Tibial nerve (tissue), 4 donors: ENCODE data around the gene STAT5A. TPM values are rescaled to one million over a fixed set of nuclear protein-coding genes. Genes with fewer than 3 reads are reported as not detected.

Source experiments
- DNase-seq, 2 donors: peaks; one replicate each; pipeline ENCODE4 v3.0.0-alpha.2; 2019; ENCODE audit warnings: low spot score in 2 of 2
- H3K27ac ChIP-seq, 4 donors: fragments of 200-600 bp; sonication (generic) in 3 of 4; one replicate each; pipeline ENCODE4 v1.5.1; 2017 to 2019; ENCODE audit warnings: mild to moderate bottlenecking in 1 of 4
- H3K27me3 ChIP-seq, 2 donors: fragments of 200-600 bp; sonication (generic) in 1 of 2; one replicate each; pipeline versions ENCODE4 v1.5.1 to v1.6.0; 2017 to 2019
- H3K36me3 ChIP-seq, 3 donors: fragments of 200-600 bp; sonication (generic); one replicate each; pipeline ENCODE4 v1.5.1; 2018 to 2019
- H3K4me1 ChIP-seq, 4 donors: fragments of 200-600 bp; sonication (generic) in 3 of 4; one replicate each; pipeline ENCODE4 v1.5.1; 2017 to 2019
- H3K4me3 ChIP-seq, 4 donors: fragments of 200-600 bp; sonication (generic) in 3 of 4; one replicate each; pipeline ENCODE4 v1.5.1; 2017 to 2019; ENCODE audit warnings: mild to moderate bottlenecking in 1 of 4, moderate library complexity in 1 of 4
- H3K9me3 ChIP-seq, 4 donors: fragments of 200-600 bp; sonication (generic) in 3 of 4; one replicate each; pipeline ENCODE4 v1.5.1; 2017 to 2019
- CTCF ChIP-seq, 5 experiments: fragments of 200-600 bp in 3 of 5; fragments of 450-650 bp in 2 of 5; sonication (generic) in 3 of 5; IDR thresholded peaks; one replicate each; pipeline ENCODE4 v1.5.1; 2016 to 2019; ENCODE audit warnings: antibody characterized with exemption in 5 of 5, mild to moderate bottlenecking in 3 of 5, moderate library complexity in 2 of 5
- EP300 ChIP-seq, 2 donors: sonication (generic); formaldehyde crosslinking; IDR thresholded peaks; one replicate each; pipeline ENCODE4 v1.6.1; 2017; ENCODE audit warnings: antibody characterized with exemption in 2 of 2, mild to moderate bottlenecking in 1 of 2
- POLR2A ChIP-seq, 2 donors: fragments of 450-650 bp; IDR thresholded peaks; one replicate each; pipeline ENCODE4 v1.6.1; 2017; ENCODE audit warnings: antibody characterized with exemption in 2 of 2, mild to moderate bottlenecking in 2 of 2, moderate library complexity in 2 of 2
- WGBS, 2 donors: methylation state at CpG; one replicate each; pipeline ENCODE4 v1.1.5; 2018; 5-methylcytosine and 5-hydroxymethylcytosine counted together
- total RNA-seq, 4 donors: library from RNA; depleted of rRNA; stranded (reverse); fragments of >200 nt; gene quantifications; one replicate each; pipeline ENCODE4 v1.1.0, GENCODE V29; 2016

Gene STAT5A
- total RNA-seq, 4 donors from 2014 or later, result 95.2 to 150 (median 127) TPM

GRCh38 chr17:42287305-42287976, 857 bp upstream of the STAT5A start:
- WGBS, 2 donors, result 3 to 9% methylated on average over 14 of the region's 14 CpGs
- peaks cover 0 to 70% (median 18%) of the 10 kb centered on the region in 4 donors for H3K4me1 ChIP-seq
- TF ChIP-seq EP300 (IDR thresholded peaks at IDR 0.05), result peak; percentile 10 to 82
- no peak for TF ChIP-seq CTCF (IDR thresholded peaks at IDR 0.05)
- peak; percentile 24 to 72 for TF ChIP-seq POLR2A (IDR thresholded peaks at IDR 0.05)

GRCh38 chr17:42288803-42289610, 709 bp downstream of the STAT5A start:
- peak in 1 of 2 donors; percentile 11 for TF ChIP-seq EP300 (IDR thresholded peaks at IDR 0.05)
- no peak for TF ChIP-seq POLR2A (IDR thresholded peaks at IDR 0.05)
- 37 to 53% methylated on average over 19 to 25 of the region's 44 CpGs for WGBS, 2 donors

More at GRCh38 chr17:42287305-42287976, 857 bp upstream of the STAT5A start:
- Histone ChIP-seq H3K4me3 (peak overlapping the region; percentile 58 to 74 (median 68)), H3K9me3 (no peaks in the 10 kb centered on the region), H3K27ac (peak overlapping the region; percentile 90 to 97 (median 94)), H3K27me3 (no peaks in the 10 kb centered on the region), H3K36me3 (peaks cover 0 to 23% (median 0%) of the 10 kb centered on the region in 3 donors)
- peak in 1 of 2 donors; percentile 54 for DNase-seq

GRCh38 chr17:42289611-42290181, 1.4 kb downstream of the STAT5A start:
- peaks cover 0 to 65% (median 18%) of the 10 kb centered on the region in 4 donors for H3K4me1 ChIP-seq
- H3K27me3 ChIP-seq, result no peaks in the 10 kb centered on the region
- no peak for DNase-seq
- H3K27ac ChIP-seq, result peak overlapping the region in 3 of 4 donors; percentile 92 to 97 (median 97)
- TF ChIP-seq CTCF (IDR thresholded peaks at IDR 0.05) (no peak), POLR2A (IDR thresholded peaks at IDR 0.05) (no peak), EP300 (IDR thresholded peaks at IDR 0.05) (no peak)
- peaks cover 0 to 46% (median 0%) of the 10 kb centered on the region in 3 donors for H3K36me3 ChIP-seq
- 80 to 85% methylated on average over 9 of the region's 9 CpGs for WGBS, 2 donors
- no peaks in the 10 kb centered on the region for H3K9me3 ChIP-seq
- H3K4me3 ChIP-seq, result peak overlapping the region in 2 of 4 donors; percentile 64 to 72

More at GRCh38 chr17:42288803-42289610, 709 bp downstream of the STAT5A start:
- Histone ChIP-seq H3K9me3 (no peaks in the 10 kb centered on the region), H3K27ac (peak overlapping the region; percentile 90 to 97 (median 94)), H3K4me1 (peaks cover 0 to 66% (median 18%) of the 10 kb centered on the region in 4 donors), H3K27me3 (no peaks in the 10 kb centered on the region), H3K36me3 (peaks cover 0 to 39% (median 0%) of the 10 kb centered on the region in 3 donors), H3K4me3 (peak overlapping the region; percentile 58 to 74 (median 68))
- DNase-seq, result peak in 1 of 2 donors; percentile 15

GRCh38 chr17:42290577-42290976, 2.3 kb downstream of the STAT5A start:
- H3K27me3 ChIP-seq, result no peaks in the 10 kb centered on the region
- WGBS, 2 donors, result 73 to 81% methylated on average over 5 of the region's 5 CpGs
- no peaks in the 10 kb centered on the region for H3K9me3 ChIP-seq
- H3K4me3 ChIP-seq, result no peak overlapping the region
- no peak for DNase-seq
- peaks cover 0 to 55% (median 3%) of the 10 kb centered on the region in 3 donors for H3K36me3 ChIP-seq
- peaks cover 0 to 64% (median 18%) of the 10 kb centered on the region in 4 donors for H3K4me1 ChIP-seq
- TF ChIP-seq EP300 (IDR thresholded peaks at IDR 0.05) (no peak), POLR2A (IDR thresholded peaks at IDR 0.05) (no peak), CTCF (IDR thresholded peaks at IDR 0.05) (no peak)
- peak overlapping the region in 1 of 4 donors; percentile 97 for H3K27ac ChIP-seq

GRCh38 chr17:42291129-42291528, 2.8 kb downstream of the STAT5A start:
- Histone ChIP-seq H3K4me1 (peaks cover 0 to 58% (median 17%) of the 10 kb centered on the region in 4 donors), H3K27me3 (no peaks in the 10 kb centered on the region), H3K36me3 (peaks cover 0 to 60% (median 6%) of the 10 kb centered on the region in 3 donors), H3K9me3 (no peaks in the 10 kb centered on the region), H3K4me3 (no peak overlapping the region), H3K27ac (peak overlapping the region in 1 of 4 donors; percentile 97)
- WGBS, 2 donors, result 84 to 88% methylated on average over 11 of the region's 11 CpGs
- TF ChIP-seq CTCF (IDR thresholded peaks at IDR 0.05) (no peak), EP300 (IDR thresholded peaks at IDR 0.05) (no peak), POLR2A (IDR thresholded peaks at IDR 0.05) (no peak)
- no peak for DNase-seq
